ENCODE data around the gene MAP7.

DNA sequence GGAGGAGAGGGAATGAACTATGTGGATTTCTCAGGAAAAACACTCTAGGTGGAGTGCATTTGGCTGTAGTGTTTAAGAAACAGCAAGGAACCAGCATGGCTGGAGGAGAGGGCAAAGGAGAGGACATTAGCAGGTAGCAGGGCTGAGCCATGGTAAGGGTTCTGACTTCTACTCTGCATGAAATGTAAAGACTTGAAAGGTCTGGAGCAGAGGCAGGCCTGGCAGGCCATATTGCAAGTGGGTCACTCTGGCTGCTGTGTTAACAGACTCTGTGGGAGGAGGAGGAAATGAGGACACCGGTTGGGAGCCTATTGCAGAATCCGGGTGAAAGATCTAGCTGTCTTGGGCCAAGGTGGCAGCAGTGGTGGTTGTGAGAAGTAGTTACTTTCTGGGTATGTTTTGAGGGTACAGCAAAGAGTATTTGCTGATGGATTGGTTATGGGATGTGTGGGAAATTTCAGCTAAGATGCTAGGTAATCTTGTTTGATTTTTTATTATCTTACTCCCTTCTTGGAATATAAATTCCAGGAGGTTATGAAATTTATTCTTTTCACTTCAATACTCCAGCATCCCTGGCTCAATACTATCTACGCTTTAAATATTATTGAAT is 144.7 kb downstream of the MAP7 start:
- TF ChIP-seq POLR2A (IDR thresholded peaks at IDR 0.05) (no peak), CTCF (IDR thresholded peaks at IDR 0.05) (no peak)

Measured in transverse colon (tissue), 3 donors.